Astrocyte (in vitro differentiated cells and primary cell): Measurements from ENCODE around the gene ACTR3C. TPM values are rescaled to one million over a fixed set of nuclear protein-coding genes. Genes with fewer than 3 reads are reported as not detected.
"Not testable (repeated sequence)": the region's sequence is repeated elsewhere in the genome, so short reads cannot be mapped to it uniquely, and the experiment has no call there.

Experiments
- DNase-seq: peaks from one replicate; pipeline ENCODE4 v3.0.0-alpha.2; 2010; ENCODE audit warnings: low read depth
- FAIRE-seq: peaks from 2 replicates; lab custom pipeline; 2011; peaks lifted over from hg19 to GRCh38; lab: Jason Lieb, UNC
- H2AFZ ChIP-seq: 2 replicates; pipeline ENCODE4 v1.6.0; 2012; ENCODE audit warnings: low read depth, low read length, inconsistent platforms
- H3K27ac ChIP-seq: 2 replicates; pipeline ENCODE4 v1.5.1; 2011; ENCODE audit warnings: low read depth, low read length, inconsistent platforms
- H3K27me3 ChIP-seq: 2 replicates; pipeline ENCODE4 v1.6.0; 2011; ENCODE audit warnings: low read length, inconsistent platforms; ENCODE audit not compliant: insufficient read depth
- H3K36me3 ChIP-seq: 2 replicates; pipeline ENCODE4 v1.5.1; 2011; ENCODE audit warnings: low read length, inconsistent platforms; ENCODE audit not compliant: insufficient read depth
- H3K4me1 ChIP-seq: 2 replicates; pipeline ENCODE4 v1.5.1; 2011; ENCODE audit warnings: low read length, inconsistent platforms; ENCODE audit not compliant: insufficient read depth
- H3K4me2 ChIP-seq: 2 replicates; pipeline ENCODE4 v1.6.0; 2012; ENCODE audit warnings: low read length, inconsistent platforms
- H3K4me3 ChIP-seq: 2 replicates; pipeline ENCODE4 v1.5.1; 2011; ENCODE audit warnings: low read depth, mild to moderate bottlenecking, low read length, inconsistent platforms; ENCODE audit not compliant: insufficient read depth
- H3K79me2 ChIP-seq: 2 replicates; pipeline ENCODE4 v1.6.0; 2012; ENCODE audit warnings: mild to moderate bottlenecking, low read length, inconsistent platforms; ENCODE audit not compliant: insufficient read depth
- H3K9ac ChIP-seq: 2 replicates; pipeline ENCODE4 v1.6.0; 2012; ENCODE audit warnings: mild to moderate bottlenecking, low read length, inconsistent platforms
- H3K9me3 ChIP-seq: 2 replicates; pipeline ENCODE4 v1.5.1; 2012; ENCODE audit warnings: low read depth, mild to moderate bottlenecking, low read length, inconsistent platforms; ENCODE audit not compliant: insufficient read depth
- H4K20me1 ChIP-seq: 2 replicates; pipeline ENCODE4 v1.6.0; 2012; ENCODE audit warnings: low read length, inconsistent platforms; ENCODE audit not compliant: insufficient read depth
- H3K27ac Mint-ChIP-seq: one replicate; pipeline ENCODE4 v1.8.0; 2021; ENCODE audit warnings: mild to moderate bottlenecking, mixed read lengths; ENCODE audit not compliant: unreplicated experiment
- H3K27me3 Mint-ChIP-seq: one replicate; pipeline ENCODE4 v1.8.0; 2021; ENCODE audit warnings: low read depth, mixed read lengths; ENCODE audit not compliant: unreplicated experiment
- H3K36me3 Mint-ChIP-seq: one replicate; pipeline ENCODE4 v1.8.0; 2021; ENCODE audit warnings: low read depth, mixed read lengths; ENCODE audit not compliant: unreplicated experiment
- H3K4me1 Mint-ChIP-seq: one replicate; pipeline ENCODE4 v1.8.0; 2021; ENCODE audit warnings: low read depth, mixed read lengths; ENCODE audit not compliant: unreplicated experiment
- H3K4me3 Mint-ChIP-seq: one replicate; pipeline ENCODE4 v1.8.0; 2021; ENCODE audit warnings: mild to moderate bottlenecking, moderate library complexity, mixed read lengths; ENCODE audit not compliant: unreplicated experiment
- H3K9me3 Mint-ChIP-seq: one replicate; pipeline ENCODE4 v1.8.0; 2021; ENCODE audit warnings: mild to moderate bottlenecking, mixed read lengths; ENCODE audit not compliant: unreplicated experiment
- CTCF ChIP-seq: IDR thresholded peaks from 2 replicates; pipeline ENCODE4 v1.5.1; 2011; ENCODE audit warnings: low read depth, mild to moderate bottlenecking, inconsistent platforms, low read length, moderate library complexity; ENCODE audit not compliant: insufficient read depth
- EZH2 ChIP-seq: IDR thresholded peaks from 2 replicates; pipeline ENCODE4 v1.6.1; 2012; ENCODE audit warnings: mild to moderate bottlenecking, low read length, inconsistent platforms; ENCODE audit not compliant: insufficient read depth
- total RNA-seq: library from RNA; stranded (reverse); gene quantifications from 2 replicates; pipeline ENCODE4 v1.2.1, GENCODE V29; 2021

Gene ACTR3C
- total RNA-seq, 1 donor from 2014 or later: 0.25 TPM

- Histone ChIP-seq H2AFZ (no peak overlapping the region), H3K4me3 (no peak overlapping the region), H3K9ac (no peak overlapping the region), H3K27me3 (no peaks in the 10 kb centered on the region), H3K27ac (no peak overlapping the region), H3K4me1 (peaks cover 7% of the 10 kb centered on the region), H3K79me2 (no peaks in the 10 kb centered on the region), H3K36me3 (no peaks in the 10 kb centered on the region), H3K4me2 (no peak overlapping the region), H4K20me1 (no peaks in the 10 kb centered on the region), H3K9me3 (peaks cover 4% of the 10 kb centered on the region)
- H3K9me3 Mint-ChIP-seq: no peaks in the 10 kb centered on the region
- H3K4me1 Mint-ChIP-seq: peaks cover 14% of the 10 kb centered on the region
- H3K27me3 Mint-ChIP-seq: no peaks in the 10 kb centered on the region
- no peak overlapping the region for H3K4me3 Mint-ChIP-seq
- no peaks in the 10 kb centered on the region for H3K36me3 Mint-ChIP-seq
- H3K27ac Mint-ChIP-seq: no peak overlapping the region
- TF ChIP-seq EZH2 (no peak), CTCF (no peak)
- FAIRE-seq (no peak), DNase-seq (no peak)
Observed at GRCh38 chr7:150313870-150314269, 9.5 kb downstream of the ACTR3C start.

- Mint-ChIP-seq H3K27me3 (no peaks in the 10 kb centered on the region), H3K36me3 (no peaks in the 10 kb centered on the region), H3K9me3 (no peaks in the 10 kb centered on the region), H3K27ac (peak overlapping the region; percentile 5), H3K4me1 (peaks cover 14% of the 10 kb centered on the region), H3K4me3 (no peak overlapping the region)
- FAIRE-seq: no peak
- Histone ChIP-seq H3K79me2 (no peaks in the 10 kb centered on the region), H3K27ac (no peak overlapping the region), H4K20me1 (no peaks in the 10 kb centered on the region), H3K4me2 (no peak overlapping the region), H3K4me1 (peaks cover 7% of the 10 kb centered on the region), H3K9ac (no peak overlapping the region), H3K4me3 (no peak overlapping the region), H3K9me3 (no peaks in the 10 kb centered on the region), H2AFZ (no peak overlapping the region), H3K27me3 (no peaks in the 10 kb centered on the region), H3K36me3 (no peaks in the 10 kb centered on the region)
- TF ChIP-seq EZH2: no peak
- no peak for TF ChIP-seq CTCF
- DNase-seq: no peak
Observed at GRCh38 chr7:150313367-150313809, 10.0 kb downstream of the ACTR3C start.

GRCh38 chr7:150312649-150313366 lies 10.5 kb downstream of the ACTR3C start:
- not testable (repeated sequence) for H3K4me1 ChIP-seq, H3K9me3 Mint-ChIP-seq, H4K20me1 ChIP-seq, H3K27me3 ChIP-seq, H3K9ac ChIP-seq, H3K79me2 ChIP-seq, H3K4me2 ChIP-seq, H2AFZ ChIP-seq, H3K27ac ChIP-seq, H3K9me3 ChIP-seq, FAIRE-seq, H3K36me3 ChIP-seq, H3K4me3 Mint-ChIP-seq, H3K4me3 ChIP-seq, H3K27me3 Mint-ChIP-seq, H3K36me3 Mint-ChIP-seq
- Mint-ChIP-seq H3K27ac (peak overlapping the region; percentile 5), H3K4me1 (peaks cover 14% of the 10 kb centered on the region)
- peak; percentile 73 for DNase-seq
